ENCODE data around the gene C10orf105. TPM values are rescaled to one million over a fixed set of nuclear protein-coding genes. Genes with fewer than 3 reads are reported as not detected.

C10orf105 gene
- total and polyA plus RNA-seq, 2 of the 13 experiments (the other 11 are each of a cell fraction or from before 2014, with no cell fraction given): not detected

DNA sequence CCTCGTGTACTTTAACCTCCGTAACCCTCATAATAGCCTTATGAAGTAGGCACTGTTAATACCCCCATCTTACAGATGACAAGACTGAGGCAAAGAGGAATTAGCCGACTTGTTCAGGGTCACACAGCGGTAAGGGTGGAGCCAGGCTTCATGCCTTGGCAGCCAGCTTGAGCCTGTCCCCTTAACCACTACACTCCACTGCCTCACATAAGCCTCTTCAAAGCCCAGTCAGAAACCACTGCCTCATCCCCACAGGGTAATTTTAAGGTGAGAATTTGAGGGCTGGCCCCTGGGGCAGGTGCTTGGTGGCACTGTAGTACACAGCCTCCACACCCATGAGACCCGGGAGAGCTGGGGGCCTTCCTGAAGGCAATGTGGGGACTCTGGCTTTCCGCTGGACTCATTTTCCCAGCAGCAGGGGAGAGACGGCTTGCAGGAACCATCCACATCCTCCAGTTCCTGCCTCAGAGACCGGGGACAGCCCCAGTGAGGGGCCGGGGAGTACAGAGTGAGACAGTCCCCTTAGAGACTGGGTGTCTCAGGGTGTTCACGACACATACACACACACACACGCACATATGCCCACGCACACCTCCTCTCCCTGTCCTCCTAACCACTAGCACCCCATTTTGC lies 7.6 kb upstream of the C10orf105 start:
- Histone ChIP-seq H3K27ac (ENCODE audit: extremely low read length, insufficient read depth, low read length) (no peak overlapping the region), H3K9me3 (ENCODE audit: low read length) (no peaks in the 10 kb centered on the region), H3K4me1 (ENCODE audit: insufficient read depth, low read length) (peaks cover 50% of the 10 kb centered on the region), H3K9ac (ENCODE audit: insufficient read depth, low read depth, low read length) (no peak overlapping the region), H3K27me3 (ENCODE audit: control insufficient read depth in 1 of 2, insufficient read depth in 2 of 2, low read length in 2 of 2) (peaks cover 1 to 29% of the 10 kb centered on the region in 2 experiments; a peak in 3 of 5 replicates), H3K4me3 (replicated peaks in 1 of 3; ENCODE audit: insufficient read depth in 1 of 3, low read depth in 2 of 3, low read length in 3 of 3) (peak overlapping the region in 1 of 3 experiments; percentile 2; a peak in 1 of 6 replicates), H2AFZ (ENCODE audit: low read length) (no peak overlapping the region), H3K36me3 (replicated peaks in 1 of 2; ENCODE audit: control insufficient read depth in 1 of 2, insufficient read depth in 2 of 2, low read length in 2 of 2) (no peaks in the 10 kb centered on the region), H3K4me2 (ENCODE audit: low read depth, low read length) (no peak overlapping the region), H4K20me1 (ENCODE audit: insufficient read depth, low read length) (no peaks in the 10 kb centered on the region), H3K79me2 (ENCODE audit: insufficient read depth, low read length) (no peaks in the 10 kb centered on the region)
- DNase-seq (ENCODE audit: low spot score): no peak
- in situ Hi-C loops (cut with HindIII; ENCODE audit: extremely low pct_ligation_motif_present, low pct_unique_long_range_greater_than_20kb) (no loop called here), intact Hi-C loops (cut with micrococcal nuclease; ENCODE audit: unreplicated experiment) (no loop called here)
- TF ChIP-seq, protein P1, sequence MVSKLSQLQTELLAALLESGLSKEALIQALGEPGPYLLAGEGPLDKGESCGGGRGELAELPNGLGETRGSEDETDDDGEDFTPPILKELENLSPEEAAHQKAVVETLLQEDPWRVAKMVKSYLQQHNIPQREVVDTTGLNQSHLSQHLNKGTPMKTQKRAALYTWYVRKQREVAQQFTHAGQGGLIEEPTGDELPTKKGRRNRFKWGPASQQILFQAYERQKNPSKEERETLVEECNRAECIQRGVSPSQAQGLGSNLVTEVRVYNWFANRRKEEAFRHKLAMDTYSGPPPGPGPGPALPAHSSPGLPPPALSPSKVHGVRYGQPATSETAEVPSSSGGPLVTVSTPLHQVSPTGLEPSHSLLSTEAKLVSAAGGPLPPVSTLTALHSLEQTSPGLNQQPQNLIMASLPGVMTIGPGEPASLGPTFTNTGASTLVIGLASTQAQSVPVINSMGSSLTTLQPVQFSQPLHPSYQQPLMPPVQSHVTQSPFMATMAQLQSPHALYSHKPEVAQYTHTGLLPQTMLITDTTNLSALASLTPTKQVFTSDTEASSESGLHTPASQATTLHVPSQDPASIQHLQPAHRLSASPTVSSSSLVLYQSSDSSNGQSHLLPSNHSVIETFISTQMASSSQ (IDR thresholded peaks at IDR 0.05; ENCODE audit: low read depth): no peak
- TF ChIP-seq, protein P1 (CRISPR knock-in tag; IDR thresholded peaks at IDR 0.05; ENCODE audit: borderline replicate concordance): no peak
- TF ChIP-seq FOXP1 (IDR thresholded peaks at IDR 0.05): no peak
- TF ChIP-seq FOXP1 (CRISPR knock-in tag; IDR thresholded peaks at IDR 0.05): no peak
- no peak for TF ChIP-seq CC2D1A (CRISPR knock-in tag; IDR thresholded peaks at IDR 0.05)
- TF ChIP-seq ZNF629 (CRISPR knock-in tag; conservative IDR thresholded peaks at IDR 0.05): peak; percentile 87
- TF ChIP-seq ZNF563 (CRISPR knock-in tag; IDR thresholded peaks at IDR 0.05): no peak
- 0 out of 2 replicates have a peak, but pooled peaks have one; percentile 41 for TF ChIP-seq CHD4 (IDR thresholded peaks at IDR 0.05; ENCODE audit: borderline replicate concordance, low read length)
- POLR2A ChIA-PET: no interaction called here
- WGBS (ENCODE audit: low lambda C conversion rate): 72% methylated on average over 8 of the region's 12 CpGs
- BruUV-seq (replicated peaks): no TSS peak
- no peak for FAIRE-seq
- CTCF ChIA-PET (ENCODE audit: low intra/inter-chr PET ratio, low total read pairs): no interaction called here
- no peak for ATAC-seq
